ENCODE measurements around the gene ZBTB40. TPM values are rescaled to one million over a fixed set of nuclear protein-coding genes. Genes with fewer than 3 reads are reported as not detected.

Gene ZBTB40
- total RNA-seq, 1 experiment from 2014 or later: 20.4 TPM

- intact Hi-C loops (cut with micrococcal nuclease; ENCODE audit: unreplicated experiment): no loop called here
- Mint-ChIP-seq H3K9me3 (ENCODE audit: unreplicated experiment) (no peaks in the 10 kb centered on the region), H3K4me3 (ENCODE audit: unreplicated experiment) (no peak overlapping the region), H3K36me3 (ENCODE audit: insufficient read depth, unreplicated experiment) (no peaks in the 10 kb centered on the region), H3K27ac (ENCODE audit: unreplicated experiment) (no peak overlapping the region), H3K4me1 (ENCODE audit: low read depth, unreplicated experiment) (no peaks in the 10 kb centered on the region), H3K27me3 (ENCODE audit: insufficient read depth, unreplicated experiment) (peaks cover 18% of the 10 kb centered on the region)
- H3K36me3 ChIP-seq (ENCODE audit: control insufficient read depth, insufficient read depth, low read length): no peaks in the 10 kb centered on the region
- no TSS peak for BruUV-seq (replicated peaks)
- ChIA-PET CTCF (no interaction called here), POLR2A (no interaction called here)
- peaks cover 7% of the 10 kb centered on the region for H3K27me3 ChIP-seq (replicated peaks; ENCODE audit: control insufficient read depth, insufficient read depth, low read length)
- H3K4me1 ChIP-seq: no peaks in the 10 kb centered on the region
- H3K9me3 ChIP-seq: no peaks in the 10 kb centered on the region
- no peak overlapping the region for H3K4me3 ChIP-seq (ENCODE audit: low read depth, low read length)
- no peak for DNase-seq
- no peak for TF ChIP-seq CTCF (IDR thresholded peaks at IDR 0.05; ENCODE audit: insufficient read depth in 1 of 2, low read depth in 1 of 2, low read length in 1 of 2, severe bottlenecking in 1 of 2, unreplicated experiment in 1 of 2)
Observed at GRCh38 chr1:22567197-22567596, 115.5 kb downstream of the ZBTB40 start.

- Histone ChIP-seq H3K4me1 (no peaks in the 10 kb centered on the region), H3K4me3 (ENCODE audit: low read depth, low read length) (no peak overlapping the region), H3K9me3 (no peaks in the 10 kb centered on the region), H3K27me3 (replicated peaks; ENCODE audit: control insufficient read depth, insufficient read depth, low read length) (peaks cover under 1% of the 10 kb centered on the region), H3K36me3 (ENCODE audit: control insufficient read depth, insufficient read depth, low read length) (no peaks in the 10 kb centered on the region)
- Mint-ChIP-seq H3K9me3 (ENCODE audit: unreplicated experiment) (no peaks in the 10 kb centered on the region), H3K4me3 (ENCODE audit: unreplicated experiment) (no peak overlapping the region), H3K36me3 (ENCODE audit: insufficient read depth, unreplicated experiment) (no peaks in the 10 kb centered on the region), H3K4me1 (ENCODE audit: low read depth, unreplicated experiment) (no peaks in the 10 kb centered on the region), H3K27me3 (ENCODE audit: insufficient read depth, unreplicated experiment) (peaks cover 17% of the 10 kb centered on the region), H3K27ac (ENCODE audit: unreplicated experiment) (no peak overlapping the region)
- BruUV-seq (replicated peaks): no TSS peak
- CTCF ChIA-PET: no interaction called here
- POLR2A ChIA-PET: no interaction called here
- no peak for DNase-seq
- no peak for TF ChIP-seq CTCF (IDR thresholded peaks at IDR 0.05; ENCODE audit: insufficient read depth in 1 of 2, low read depth in 1 of 2, low read length in 1 of 2, severe bottlenecking in 1 of 2, unreplicated experiment in 1 of 2)
- intact Hi-C loops (cut with micrococcal nuclease; ENCODE audit: unreplicated experiment): no loop called here
Observed at GRCh38 chr1:22567994-22568393, 116.3 kb downstream of the ZBTB40 start.

- no TSS peak for BruUV-seq (replicated peaks)
- ChIA-PET CTCF (no interaction called here), POLR2A (interaction anchor here (0.7 kb wide), 1 partner anchor 851 kb away, joined by 3 read pairs; no protein-coding TSS in a partner anchor)
- intact Hi-C loops (cut with micrococcal nuclease; ENCODE audit: unreplicated experiment): no loop called here
- TF ChIP-seq CTCF (IDR thresholded peaks at IDR 0.05; ENCODE audit: insufficient read depth in 1 of 2, low read depth in 1 of 2, low read length in 1 of 2, severe bottlenecking in 1 of 2, unreplicated experiment in 1 of 2): no peak
- Histone ChIP-seq H3K4me1 (no peaks in the 10 kb centered on the region), H3K9me3 (no peaks in the 10 kb centered on the region), H3K27me3 (replicated peaks; ENCODE audit: control insufficient read depth, insufficient read depth, low read length) (no peaks in the 10 kb centered on the region; the same call in 1 of the 2 replicates), H3K36me3 (ENCODE audit: control insufficient read depth, insufficient read depth, low read length) (no peaks in the 10 kb centered on the region), H3K4me3 (ENCODE audit: low read depth, low read length) (no peak overlapping the region)
- no peak for DNase-seq
- H3K27ac Mint-ChIP-seq (ENCODE audit: unreplicated experiment): no peak overlapping the region
- peaks cover 12% of the 10 kb centered on the region for H3K27me3 Mint-ChIP-seq (ENCODE audit: insufficient read depth, unreplicated experiment)
- H3K4me1 Mint-ChIP-seq (ENCODE audit: low read depth, unreplicated experiment): no peaks in the 10 kb centered on the region
- no peak overlapping the region for H3K4me3 Mint-ChIP-seq (ENCODE audit: unreplicated experiment)
- no peaks in the 10 kb centered on the region for H3K36me3 Mint-ChIP-seq (ENCODE audit: insufficient read depth, unreplicated experiment)
- H3K9me3 Mint-ChIP-seq (ENCODE audit: unreplicated experiment): no peaks in the 10 kb centered on the region
Observed at GRCh38 chr1:22569269-22569668, 117.6 kb downstream of the ZBTB40 start.
